ENCODE measurements around the gene SLCO3A1. TPM values are rescaled to one million over a fixed set of nuclear protein-coding genes. Genes with fewer than 3 reads are reported as not detected.

SLCO3A1 gene
- total RNA-seq, 1 experiment from 2014 or later = 9.1 TPM

DNA sequence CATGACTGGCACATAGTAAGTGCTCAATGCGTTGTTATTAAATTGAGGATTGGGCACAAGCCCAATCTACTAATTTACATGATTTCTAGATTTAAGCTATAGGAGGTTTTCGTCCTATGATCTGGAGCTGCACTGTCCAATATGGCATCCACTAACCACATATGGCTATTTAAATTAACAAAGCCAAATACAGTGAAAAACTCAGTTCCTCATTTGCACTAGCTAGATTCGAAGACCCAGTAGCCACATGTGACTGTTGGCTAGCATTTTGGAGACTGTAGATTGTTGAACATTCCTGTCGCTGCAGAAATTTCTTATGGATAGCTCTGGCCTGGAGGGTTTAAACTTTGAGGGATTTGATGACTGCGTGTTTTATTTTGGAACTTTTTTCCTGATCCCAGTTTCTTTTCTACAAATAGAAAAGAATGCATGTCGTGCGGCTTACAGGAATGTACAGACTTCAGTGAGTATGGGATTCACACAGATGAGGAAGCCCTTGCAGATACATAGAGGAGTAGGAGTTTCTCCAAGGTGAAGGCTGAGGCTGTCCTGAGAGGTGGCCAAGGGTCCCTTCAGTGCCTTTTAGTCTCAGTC, 82.8 kb downstream of the SLCO3A1 start (continued):
- TF ChIP-seq, protein P1, sequence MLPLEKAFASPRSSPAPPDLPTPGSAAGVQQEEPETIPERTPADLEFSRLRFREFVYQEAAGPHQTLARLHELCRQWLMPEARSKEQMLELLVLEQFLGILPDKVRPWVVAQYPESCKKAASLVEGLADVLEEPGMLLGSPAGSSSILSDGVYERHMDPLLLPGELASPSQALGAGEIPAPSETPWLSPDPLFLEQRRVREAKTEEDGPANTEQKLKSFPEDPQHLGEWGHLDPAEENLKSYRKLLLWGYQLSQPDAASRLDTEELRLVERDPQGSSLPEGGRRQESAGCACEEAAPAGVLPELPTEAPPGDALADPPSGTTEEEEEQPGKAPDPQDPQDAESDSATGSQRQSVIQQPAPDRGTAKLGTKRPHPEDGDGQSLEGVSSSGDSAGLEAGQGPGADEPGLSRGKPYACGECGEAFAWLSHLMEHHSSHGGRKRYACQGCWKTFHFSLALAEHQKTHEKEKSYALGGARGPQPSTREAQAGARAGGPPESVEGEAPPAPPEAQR (CRISPR knock-in tag; IDR thresholded peaks at IDR 0.05) = no peak
- TF ChIP-seq ESRRA (CRISPR knock-in tag; IDR thresholded peaks at IDR 0.05; ENCODE audit: borderline replicate concordance) (no peak), TCF7 (CRISPR knock-in tag; IDR thresholded peaks at IDR 0.05; ENCODE audit: low read depth) (no peak), E2F5 (CRISPR knock-in tag; IDR thresholded peaks at IDR 0.05) (no peak)

- peaks cover 11% of the 10 kb centered on the region for H3K9me3 Mint-ChIP-seq
- no peaks in the 10 kb centered on the region for H3K36me3 Mint-ChIP-seq
- no peaks in the 10 kb centered on the region for H3K27me3 Mint-ChIP-seq (ENCODE audit: low read depth)
- POLR2A ChIA-PET = no interaction called here
- H3K4me3 Mint-ChIP-seq = no peak overlapping the region
- no peak overlapping the region for H3K27ac Mint-ChIP-seq
- H3K4me1 Mint-ChIP-seq = peaks cover 44% of the 10 kb centered on the region
- DNase-seq (ENCODE audit: low spot score) (no peak), ATAC-seq (no peak)
- CTCF ChIA-PET = no interaction called here
- TF ChIP-seq, protein P2, sequence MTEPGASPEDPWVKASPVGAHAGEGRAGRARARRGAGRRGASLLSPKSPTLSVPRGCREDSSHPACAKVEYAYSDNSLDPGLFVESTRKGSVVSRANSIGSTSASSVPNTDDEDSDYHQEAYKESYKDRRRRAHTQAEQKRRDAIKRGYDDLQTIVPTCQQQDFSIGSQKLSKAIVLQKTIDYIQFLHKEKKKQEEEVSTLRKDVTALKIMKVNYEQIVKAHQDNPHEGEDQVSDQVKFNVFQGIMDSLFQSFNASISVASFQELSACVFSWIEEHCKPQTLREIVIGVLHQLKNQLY (CRISPR knock-in tag; IDR thresholded peaks at IDR 0.05) = no peak
- TF ChIP-seq PREB (CRISPR knock-in tag; IDR thresholded peaks at IDR 0.05; ENCODE audit: borderline replicate concordance) (no peak), ELF4 (CRISPR knock-in tag; IDR thresholded peaks at IDR 0.05; ENCODE audit: low read depth) (no peak), ZMAT4 (CRISPR knock-in tag; IDR thresholded peaks at IDR 0.05) (no peak), TEAD1 (CRISPR knock-in tag; IDR thresholded peaks at IDR 0.05) (no peak), TCF7 (CRISPR knock-in tag; IDR thresholded peaks at IDR 0.05; ENCODE audit: low read depth) (no peak), GABPB1 (CRISPR knock-in tag; IDR thresholded peaks at IDR 0.05) (no peak), ESRRA (CRISPR knock-in tag; IDR thresholded peaks at IDR 0.05; ENCODE audit: borderline replicate concordance) (no peak), RELA (CRISPR knock-in tag; IDR thresholded peaks at IDR 0.05; ENCODE audit: borderline replicate concordance) (no peak)
- TF ChIP-seq, protein P3, sequence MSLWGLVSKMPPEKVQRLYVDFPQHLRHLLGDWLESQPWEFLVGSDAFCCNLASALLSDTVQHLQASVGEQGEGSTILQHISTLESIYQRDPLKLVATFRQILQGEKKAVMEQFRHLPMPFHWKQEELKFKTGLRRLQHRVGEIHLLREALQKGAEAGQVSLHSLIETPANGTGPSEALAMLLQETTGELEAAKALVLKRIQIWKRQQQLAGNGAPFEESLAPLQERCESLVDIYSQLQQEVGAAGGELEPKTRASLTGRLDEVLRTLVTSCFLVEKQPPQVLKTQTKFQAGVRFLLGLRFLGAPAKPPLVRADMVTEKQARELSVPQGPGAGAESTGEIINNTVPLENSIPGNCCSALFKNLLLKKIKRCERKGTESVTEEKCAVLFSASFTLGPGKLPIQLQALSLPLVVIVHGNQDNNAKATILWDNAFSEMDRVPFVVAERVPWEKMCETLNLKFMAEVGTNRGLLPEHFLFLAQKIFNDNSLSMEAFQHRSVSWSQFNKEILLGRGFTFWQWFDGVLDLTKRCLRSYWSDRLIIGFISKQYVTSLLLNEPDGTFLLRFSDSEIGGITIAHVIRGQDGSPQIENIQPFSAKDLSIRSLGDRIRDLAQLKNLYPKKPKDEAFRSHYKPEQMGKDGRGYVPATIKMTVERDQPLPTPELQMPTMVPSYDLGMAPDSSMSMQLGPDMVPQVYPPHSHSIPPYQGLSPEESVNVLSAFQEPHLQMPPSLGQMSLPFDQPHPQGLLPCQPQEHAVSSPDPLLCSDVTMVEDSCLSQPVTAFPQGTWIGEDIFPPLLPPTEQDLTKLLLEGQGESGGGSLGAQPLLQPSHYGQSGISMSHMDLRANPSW (CRISPR knock-in tag; conservative IDR thresholded peaks at IDR 0.05; ENCODE audit: low read depth) = no peak
- TF ChIP-seq, protein P4, sequence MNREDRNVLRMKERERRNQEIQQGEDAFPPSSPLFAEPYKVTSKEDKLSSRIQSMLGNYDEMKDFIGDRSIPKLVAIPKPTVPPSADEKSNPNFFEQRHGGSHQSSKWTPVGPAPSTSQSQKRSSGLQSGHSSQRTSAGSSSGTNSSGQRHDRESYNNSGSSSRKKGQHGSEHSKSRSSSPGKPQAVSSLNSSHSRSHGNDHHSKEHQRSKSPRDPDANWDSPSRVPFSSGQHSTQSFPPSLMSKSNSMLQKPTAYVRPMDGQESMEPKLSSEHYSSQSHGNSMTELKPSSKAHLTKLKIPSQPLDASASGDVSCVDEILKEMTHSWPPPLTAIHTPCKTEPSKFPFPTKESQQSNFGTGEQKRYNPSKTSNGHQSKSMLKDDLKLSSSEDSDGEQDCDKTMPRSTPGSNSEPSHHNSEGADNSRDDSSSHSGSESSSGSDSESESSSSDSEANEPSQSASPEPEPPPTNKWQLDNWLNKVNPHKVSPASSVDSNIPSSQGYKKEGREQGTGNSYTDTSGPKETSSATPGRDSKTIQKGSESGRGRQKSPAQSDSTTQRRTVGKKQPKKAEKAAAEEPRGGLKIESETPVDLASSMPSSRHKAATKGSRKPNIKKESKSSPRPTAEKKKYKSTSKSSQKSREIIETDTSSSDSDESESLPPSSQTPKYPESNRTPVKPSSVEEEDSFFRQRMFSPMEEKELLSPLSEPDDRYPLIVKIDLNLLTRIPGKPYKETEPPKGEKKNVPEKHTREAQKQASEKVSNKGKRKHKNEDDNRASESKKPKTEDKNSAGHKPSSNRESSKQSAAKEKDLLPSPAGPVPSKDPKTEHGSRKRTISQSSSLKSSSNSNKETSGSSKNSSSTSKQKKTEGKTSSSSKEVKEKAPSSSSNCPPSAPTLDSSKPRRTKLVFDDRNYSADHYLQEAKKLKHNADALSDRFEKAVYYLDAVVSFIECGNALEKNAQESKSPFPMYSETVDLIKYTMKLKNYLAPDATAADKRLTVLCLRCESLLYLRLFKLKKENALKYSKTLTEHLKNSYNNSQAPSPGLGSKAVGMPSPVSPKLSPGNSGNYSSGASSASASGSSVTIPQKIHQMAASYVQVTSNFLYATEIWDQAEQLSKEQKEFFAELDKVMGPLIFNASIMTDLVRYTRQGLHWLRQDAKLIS (CRISPR knock-in tag; IDR thresholded peaks at IDR 0.05; ENCODE audit: borderline replicate concordance) = no peak
- TF ChIP-seq, protein P5, sequence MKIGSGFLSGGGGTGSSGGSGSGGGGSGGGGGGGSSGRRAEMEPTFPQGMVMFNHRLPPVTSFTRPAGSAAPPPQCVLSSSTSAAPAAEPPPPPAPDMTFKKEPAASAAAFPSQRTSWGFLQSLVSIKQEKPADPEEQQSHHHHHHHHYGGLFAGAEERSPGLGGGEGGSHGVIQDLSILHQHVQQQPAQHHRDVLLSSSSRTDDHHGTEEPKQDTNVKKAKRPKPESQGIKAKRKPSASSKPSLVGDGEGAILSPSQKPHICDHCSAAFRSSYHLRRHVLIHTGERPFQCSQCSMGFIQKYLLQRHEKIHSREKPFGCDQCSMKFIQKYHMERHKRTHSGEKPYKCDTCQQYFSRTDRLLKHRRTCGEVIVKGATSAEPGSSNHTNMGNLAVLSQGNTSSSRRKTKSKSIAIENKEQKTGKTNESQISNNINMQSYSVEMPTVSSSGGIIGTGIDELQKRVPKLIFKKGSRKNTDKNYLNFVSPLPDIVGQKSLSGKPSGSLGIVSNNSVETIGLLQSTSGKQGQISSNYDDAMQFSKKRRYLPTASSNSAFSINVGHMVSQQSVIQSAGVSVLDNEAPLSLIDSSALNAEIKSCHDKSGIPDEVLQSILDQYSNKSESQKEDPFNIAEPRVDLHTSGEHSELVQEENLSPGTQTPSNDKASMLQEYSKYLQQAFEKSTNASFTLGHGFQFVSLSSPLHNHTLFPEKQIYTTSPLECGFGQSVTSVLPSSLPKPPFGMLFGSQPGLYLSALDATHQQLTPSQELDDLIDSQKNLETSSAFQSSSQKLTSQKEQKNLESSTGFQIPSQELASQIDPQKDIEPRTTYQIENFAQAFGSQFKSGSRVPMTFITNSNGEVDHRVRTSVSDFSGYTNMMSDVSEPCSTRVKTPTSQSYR (CRISPR knock-in tag; IDR thresholded peaks at IDR 0.05) = no peak
- TF ChIP-seq, protein P6, sequence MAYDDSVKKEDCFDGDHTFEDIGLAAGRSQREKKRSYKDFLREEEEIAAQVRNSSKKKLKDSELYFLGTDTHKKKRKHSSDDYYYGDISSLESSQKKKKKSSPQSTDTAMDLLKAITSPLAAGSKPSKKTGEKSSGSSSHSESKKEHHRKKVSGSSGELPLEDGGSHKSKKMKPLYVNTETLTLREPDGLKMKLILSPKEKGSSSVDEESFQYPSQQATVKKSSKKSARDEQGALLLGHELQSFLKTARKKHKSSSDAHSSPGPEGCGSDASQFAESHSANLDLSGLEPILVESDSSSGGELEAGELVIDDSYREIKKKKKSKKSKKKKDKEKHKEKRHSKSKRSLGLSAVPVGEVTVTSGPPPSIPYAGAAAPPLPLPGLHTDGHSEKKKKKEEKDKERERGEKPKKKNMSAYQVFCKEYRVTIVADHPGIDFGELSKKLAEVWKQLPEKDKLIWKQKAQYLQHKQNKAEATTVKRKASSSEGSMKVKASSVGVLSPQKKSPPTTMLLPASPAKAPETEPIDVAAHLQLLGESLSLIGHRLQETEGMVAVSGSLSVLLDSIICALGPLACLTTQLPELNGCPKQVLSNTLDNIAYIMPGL (CRISPR knock-in tag; IDR thresholded peaks at IDR 0.05) = no peak
These were observed 83.4 kb downstream of the SLCO3A1 start for GRCh38 chr15:91936927-91937326.
